Measurements from ENCODE around the gene PLXNA4. TPM values are rescaled to one million over a fixed set of nuclear protein-coding genes. Genes with fewer than 3 reads are reported as not detected.

PLXNA4 gene
- total RNA-seq, 1 experiment from 2014 or later = not detected

DNA sequence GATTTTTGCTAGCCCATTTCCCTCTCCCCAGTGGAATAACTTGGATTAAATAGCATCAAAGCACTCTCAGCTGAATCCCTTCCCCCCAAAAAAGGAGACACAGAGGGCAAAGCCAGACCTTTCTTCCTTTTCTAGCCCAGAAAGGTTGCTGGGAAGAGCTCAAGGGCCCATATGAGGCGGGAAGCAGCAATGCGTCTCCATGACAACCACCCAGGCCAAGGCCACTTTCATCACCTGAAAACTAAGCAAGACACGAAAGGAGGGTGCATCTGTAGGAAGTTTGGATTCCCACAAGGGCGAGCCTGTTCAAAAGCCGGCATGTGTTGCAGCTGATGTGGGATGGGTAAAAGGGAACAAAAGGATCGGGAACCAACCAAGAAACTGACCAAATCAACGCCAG lies 229.1 kb downstream of the PLXNA4 start:
- DNase-seq (ENCODE audit: low read depth, low spot score) (no peak), ATAC-seq (no peak)
- Histone ChIP-seq H3K27ac (ENCODE audit: low read depth, low read length) (no peak overlapping the region), H3K9me3 (ENCODE audit: control insufficient read depth in 1 of 2, insufficient read depth in 1 of 2, low read depth in 1 of 2, low read length in 2 of 2) (no peaks in the 10 kb centered on the region), H3K27me3 (ENCODE audit: insufficient read depth, low read length) (peaks cover 58% of the 10 kb centered on the region), H3K9me2 (ENCODE audit: insufficient read depth) (no peaks in the 10 kb centered on the region), H3K79me2 (ENCODE audit: insufficient read depth, low read length) (no peaks in the 10 kb centered on the region), H2AFZ (ENCODE audit: low read depth, low read length, poor library complexity, severe bottlenecking) (no peak overlapping the region), H3K4me1 (ENCODE audit: control insufficient read depth in 1 of 2, insufficient read depth in 2 of 2, low read length in 2 of 2) (no peaks in the 10 kb centered on the region), H3K36me3 (ENCODE audit: control insufficient read depth in 1 of 2, insufficient read depth in 2 of 2, low read length in 2 of 2) (no peaks in the 10 kb centered on the region), H4K20me1 (ENCODE audit: insufficient read depth) (no peaks in the 10 kb centered on the region), H3K4me2 (ENCODE audit: low read length) (no peak overlapping the region), H3K9ac (ENCODE audit: low read length) (no peak overlapping the region), H3K4me3 (replicated peaks in 1 of 2; ENCODE audit: low read depth in 1 of 2, low read length in 2 of 2) (no peak overlapping the region)
- ChIA-PET CTCF (no interaction called here), RAD21 (ENCODE audit: low non-redundant PET in 1 of 2, low total read pairs in 2 of 2, uncharacterized antibody in 2 of 2, unreplicated experiment in 2 of 2) (no interaction called here), POLR2A (no interaction called here)
- TF ChIP-seq ZFX (IDR thresholded peaks at IDR 0.05) = no peak
- TF ChIP-seq, protein P1, sequence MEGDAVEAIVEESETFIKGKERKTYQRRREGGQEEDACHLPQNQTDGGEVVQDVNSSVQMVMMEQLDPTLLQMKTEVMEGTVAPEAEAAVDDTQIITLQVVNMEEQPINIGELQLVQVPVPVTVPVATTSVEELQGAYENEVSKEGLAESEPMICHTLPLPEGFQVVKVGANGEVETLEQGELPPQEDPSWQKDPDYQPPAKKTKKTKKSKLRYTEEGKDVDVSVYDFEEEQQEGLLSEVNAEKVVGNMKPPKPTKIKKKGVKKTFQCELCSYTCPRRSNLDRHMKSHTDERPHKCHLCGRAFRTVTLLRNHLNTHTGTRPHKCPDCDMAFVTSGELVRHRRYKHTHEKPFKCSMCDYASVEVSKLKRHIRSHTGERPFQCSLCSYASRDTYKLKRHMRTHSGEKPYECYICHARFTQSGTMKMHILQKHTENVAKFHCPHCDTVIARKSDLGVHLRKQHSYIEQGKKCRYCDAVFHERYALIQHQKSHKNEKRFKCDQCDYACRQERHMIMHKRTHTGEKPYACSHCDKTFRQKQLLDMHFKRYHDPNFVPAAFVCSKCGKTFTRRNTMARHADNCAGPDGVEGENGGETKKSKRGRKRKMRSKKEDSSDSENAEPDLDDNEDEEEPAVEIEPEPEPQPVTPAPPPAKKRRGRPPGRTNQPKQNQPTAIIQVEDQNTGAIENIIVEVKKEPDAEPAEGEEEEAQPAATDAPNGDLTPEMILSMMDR (IDR thresholded peaks at IDR 0.05 in 2 of 3, conservative IDR thresholded peaks at IDR 0.05 in 1 of 3; ENCODE audit: borderline replicate concordance in 1 of 3, insufficient read depth in 1 of 3, low read depth in 2 of 3, low read length in 2 of 3) = no peak
- intact Hi-C loops (cut with micrococcal nuclease) = no loop called here
- BruUV-seq (replicated peaks) = no TSS peak

DNA sequence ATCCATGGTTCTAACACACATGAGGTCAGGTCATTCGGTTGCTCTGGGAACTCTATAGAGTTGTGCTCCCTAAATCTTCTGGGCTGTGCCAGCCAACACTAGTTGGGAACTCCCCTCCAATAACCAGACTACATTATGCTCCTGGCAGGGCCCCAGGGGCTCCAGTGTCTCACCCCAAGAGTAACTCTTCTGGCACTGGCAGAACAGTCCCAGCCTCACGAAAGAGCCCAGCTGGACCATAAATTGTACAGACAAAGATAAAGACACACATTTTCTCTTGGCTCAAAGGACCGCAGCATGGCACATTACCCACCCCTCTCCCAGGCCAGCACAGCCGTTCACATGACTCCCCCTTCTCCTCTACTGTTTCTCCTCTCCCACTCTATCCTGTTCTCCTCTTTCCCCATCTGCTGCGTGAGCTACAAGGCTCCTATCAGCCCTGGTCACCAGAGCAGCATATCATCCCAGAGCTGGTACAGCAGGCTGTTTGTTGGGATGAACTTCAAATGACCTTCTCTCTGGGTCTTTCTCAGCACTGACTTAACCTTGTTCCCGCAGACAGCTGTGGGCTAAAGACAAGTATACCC lies 230.6 kb downstream of the PLXNA4 start:
- Histone ChIP-seq H3K27ac (ENCODE audit: low read depth, low read length) (no peak overlapping the region), H3K9me3 (ENCODE audit: control insufficient read depth in 1 of 2, insufficient read depth in 1 of 2, low read depth in 1 of 2, low read length in 2 of 2) (no peaks in the 10 kb centered on the region), H3K9me2 (ENCODE audit: insufficient read depth) (no peaks in the 10 kb centered on the region), H3K36me3 (ENCODE audit: control insufficient read depth in 1 of 2, insufficient read depth in 2 of 2, low read length in 2 of 2) (no peaks in the 10 kb centered on the region), H3K27me3 (ENCODE audit: insufficient read depth, low read length) (peaks cover 57% of the 10 kb centered on the region), H3K9ac (ENCODE audit: low read length) (no peak overlapping the region), H2AFZ (ENCODE audit: low read depth, low read length, poor library complexity, severe bottlenecking) (no peak overlapping the region), H3K79me2 (ENCODE audit: insufficient read depth, low read length) (no peaks in the 10 kb centered on the region), H3K4me3 (replicated peaks in 1 of 2; ENCODE audit: low read depth in 1 of 2, low read length in 2 of 2) (no peak overlapping the region), H3K4me2 (ENCODE audit: low read length) (no peak overlapping the region), H3K4me1 (ENCODE audit: control insufficient read depth in 1 of 2, insufficient read depth in 2 of 2, low read length in 2 of 2) (no peaks in the 10 kb centered on the region), H4K20me1 (ENCODE audit: insufficient read depth) (no peaks in the 10 kb centered on the region)
- no TSS peak for BruUV-seq (replicated peaks)
- ChIA-PET POLR2A (interaction anchor here (0.7 kb wide), 1 partner anchor 10 kb away, joined by 3 read pairs; no protein-coding TSS in a partner anchor), CTCF (no interaction called here), RAD21 (ENCODE audit: low non-redundant PET in 1 of 2, low total read pairs in 2 of 2, uncharacterized antibody in 2 of 2, unreplicated experiment in 2 of 2) (no interaction called here)
- ATAC-seq = no peak
- no peak for DNase-seq (ENCODE audit: low read depth, low spot score)
- TF ChIP-seq POLR2A (IDR thresholded peaks at IDR 0.05; ENCODE audit: borderline replicate concordance, extremely low read depth, insufficient read depth, insufficient read length) (no peak), CEBPB (IDR thresholded peaks at IDR 0.05; ENCODE audit: low read depth) (no peak), RAD21 (IDR thresholded peaks at IDR 0.05; ENCODE audit: low read depth) (no peak), ELF1 (IDR thresholded peaks at IDR 0.05; ENCODE audit: borderline replicate concordance, low read depth) (no peak), FOSL1 (IDR thresholded peaks at IDR 0.05; ENCODE audit: low read depth) (no peak), EGR1 (IDR thresholded peaks at IDR 0.05; ENCODE audit: low read depth) (no peak), SP1 (IDR thresholded peaks at IDR 0.05; ENCODE audit: low read depth) (no peak), POLR2AphosphoS5 (IDR thresholded peaks at IDR 0.05; ENCODE audit: low read depth, low read length) (no peak), ZFX (IDR thresholded peaks at IDR 0.05) (no peak), EZH2 (IDR thresholded peaks at IDR 0.05) (no peak), JUND (IDR thresholded peaks at IDR 0.05) (no peak), YY1 (IDR thresholded peaks at IDR 0.05; ENCODE audit: extremely low read depth, insufficient replicate concordance, low read depth, low read length) (no peak)
- TF ChIP-seq, protein P2, sequence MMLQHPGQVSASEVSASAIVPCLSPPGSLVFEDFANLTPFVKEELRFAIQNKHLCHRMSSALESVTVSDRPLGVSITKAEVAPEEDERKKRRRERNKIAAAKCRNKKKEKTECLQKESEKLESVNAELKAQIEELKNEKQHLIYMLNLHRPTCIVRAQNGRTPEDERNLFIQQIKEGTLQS (IDR thresholded peaks at IDR 0.05) = no peak
- TF ChIP-seq, protein P1 (IDR thresholded peaks at IDR 0.05 in 2 of 3, conservative IDR thresholded peaks at IDR 0.05 in 1 of 3; ENCODE audit: borderline replicate concordance in 1 of 3, insufficient read depth in 1 of 3, low read depth in 2 of 3, low read length in 2 of 3) = no peak
- TF ChIP-seq, protein P3, sequence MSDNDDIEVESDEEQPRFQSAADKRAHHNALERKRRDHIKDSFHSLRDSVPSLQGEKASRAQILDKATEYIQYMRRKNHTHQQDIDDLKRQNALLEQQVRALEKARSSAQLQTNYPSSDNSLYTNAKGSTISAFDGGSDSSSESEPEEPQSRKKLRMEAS (IDR thresholded peaks at IDR 0.05) = no peak
- intact Hi-C loops (cut with micrococcal nuclease) = no loop called here
